ENCODE data around the gene POP5.
A peak's percentile ranks its signal among the peaks of the same experiment; 100 is the strongest.
"Not testable (repeated sequence)": the region's sequence is repeated elsewhere in the genome, so short reads cannot be mapped to it uniquely, and the experiment has no call there.

POP5 gene

GRCh38 chr12:120580787-120581723 lies at the start of gene POP5:
TSS of gene POP5 (minus strand) at chr12:120581402. CDS start at chr12:120581362, 40 bp downstream.
- peak; percentile 98 for DNase-seq (ENCODE audit: low read depth)
- TF ChIP-seq, protein P1, sequence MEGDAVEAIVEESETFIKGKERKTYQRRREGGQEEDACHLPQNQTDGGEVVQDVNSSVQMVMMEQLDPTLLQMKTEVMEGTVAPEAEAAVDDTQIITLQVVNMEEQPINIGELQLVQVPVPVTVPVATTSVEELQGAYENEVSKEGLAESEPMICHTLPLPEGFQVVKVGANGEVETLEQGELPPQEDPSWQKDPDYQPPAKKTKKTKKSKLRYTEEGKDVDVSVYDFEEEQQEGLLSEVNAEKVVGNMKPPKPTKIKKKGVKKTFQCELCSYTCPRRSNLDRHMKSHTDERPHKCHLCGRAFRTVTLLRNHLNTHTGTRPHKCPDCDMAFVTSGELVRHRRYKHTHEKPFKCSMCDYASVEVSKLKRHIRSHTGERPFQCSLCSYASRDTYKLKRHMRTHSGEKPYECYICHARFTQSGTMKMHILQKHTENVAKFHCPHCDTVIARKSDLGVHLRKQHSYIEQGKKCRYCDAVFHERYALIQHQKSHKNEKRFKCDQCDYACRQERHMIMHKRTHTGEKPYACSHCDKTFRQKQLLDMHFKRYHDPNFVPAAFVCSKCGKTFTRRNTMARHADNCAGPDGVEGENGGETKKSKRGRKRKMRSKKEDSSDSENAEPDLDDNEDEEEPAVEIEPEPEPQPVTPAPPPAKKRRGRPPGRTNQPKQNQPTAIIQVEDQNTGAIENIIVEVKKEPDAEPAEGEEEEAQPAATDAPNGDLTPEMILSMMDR (IDR thresholded peaks at IDR 0.05; ENCODE audit: low read depth, low read length, missing control alignments): no peak
- H3K4me3 ChIP-seq (ENCODE audit: low read depth, low read length): peak within 1 kb of the TSS; percentile 89

- TF ChIP-seq, protein P1 (IDR thresholded peaks at IDR 0.05; ENCODE audit: low read depth, low read length, missing control alignments): no peak
- no peak for DNase-seq (ENCODE audit: low read depth)
- no peak overlapping the region for H3K4me3 ChIP-seq (ENCODE audit: low read depth, low read length)
These were observed 49.1 kb upstream of the POP5 start for GRCh38 chr12:120630104-120630892.

GRCh38 chr12:120628919-120629318 lies 47.7 kb upstream of the POP5 start:
- no peak for DNase-seq (ENCODE audit: low read depth)
- TF ChIP-seq, protein P1 (IDR thresholded peaks at IDR 0.05; ENCODE audit: low read depth, low read length, missing control alignments): no peak
- no peak overlapping the region for H3K4me3 ChIP-seq (ENCODE audit: low read depth, low read length)

DNA sequence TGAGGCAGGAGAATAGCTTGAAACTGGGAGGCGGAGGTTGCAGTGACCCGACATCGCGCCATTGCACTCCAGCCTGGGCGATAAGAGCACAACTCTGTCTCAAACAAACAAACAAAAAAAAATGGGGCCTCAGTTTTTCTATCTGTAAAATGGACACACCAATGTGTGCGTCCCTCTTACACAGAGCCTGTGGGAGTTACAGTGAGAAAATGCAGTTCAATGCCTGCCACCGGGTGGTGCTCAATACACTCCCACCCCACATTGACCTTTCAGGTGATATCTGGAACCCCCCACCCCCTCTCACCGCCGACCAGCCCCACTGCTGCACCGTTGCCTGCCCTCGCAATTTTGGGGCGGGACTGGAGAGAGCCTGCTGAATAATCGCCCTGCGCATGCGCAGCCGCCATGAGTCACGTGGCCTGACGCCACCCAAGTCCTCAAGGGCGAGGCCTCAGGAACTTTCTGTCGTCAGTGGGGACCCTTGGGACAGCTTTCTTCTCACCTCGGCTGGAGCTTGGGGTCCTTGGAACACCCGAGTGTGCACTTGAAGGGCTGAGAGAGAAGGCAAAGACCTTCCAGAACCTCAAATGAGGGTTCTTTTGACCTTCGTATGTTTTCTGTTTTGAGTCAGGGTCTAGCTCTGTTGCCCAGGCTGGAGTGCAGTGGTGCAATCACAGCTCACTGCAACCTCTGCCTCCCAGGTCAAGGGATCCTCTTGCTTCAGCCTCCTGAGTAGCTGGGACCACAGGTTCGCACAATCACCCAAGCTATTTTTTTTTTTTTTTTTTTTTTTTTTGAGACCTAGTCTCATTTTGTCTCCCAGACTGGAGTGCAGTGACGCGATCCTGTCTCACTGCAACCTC lies 44.6 kb upstream of the POP5 start:
- TF ChIP-seq, protein P1 (IDR thresholded peaks at IDR 0.05; ENCODE audit: low read depth, low read length, missing control alignments): peak; percentile 59
- DNase-seq (ENCODE audit: low read depth): no peak
- no peak overlapping the region for H3K4me3 ChIP-seq (ENCODE audit: low read depth, low read length)

DNA sequence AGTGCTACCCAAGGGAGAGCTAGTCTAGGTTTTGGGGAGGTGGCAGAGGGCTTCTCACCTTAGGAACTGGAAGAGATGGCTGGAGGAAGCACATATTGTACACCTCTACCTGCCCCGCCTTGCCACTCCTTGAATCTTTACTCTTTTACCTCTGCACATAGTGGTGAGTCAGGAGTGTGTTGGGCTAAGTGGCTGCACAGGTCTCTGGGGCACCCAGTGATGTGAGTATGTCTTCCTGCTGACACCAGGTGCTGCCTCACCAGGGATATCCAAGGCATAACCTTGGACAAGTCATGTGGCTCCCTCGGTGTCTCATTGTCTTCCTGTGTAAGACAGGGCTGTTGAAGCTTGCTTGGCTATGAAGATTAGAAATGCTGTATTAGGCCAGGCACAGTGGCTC lies 39.4 kb upstream of the POP5 start:
- TF ChIP-seq, protein P1 (IDR thresholded peaks at IDR 0.05; ENCODE audit: low read depth, low read length, missing control alignments): no peak

GRCh38 chr12:120618954-120619615 lies 37.9 kb upstream of the POP5 start:
- H3K4me3 ChIP-seq (ENCODE audit: low read depth, low read length): no peak overlapping the region
- DNase-seq (ENCODE audit: low read depth): no peak
- TF ChIP-seq, protein P1 (IDR thresholded peaks at IDR 0.05; ENCODE audit: low read depth, low read length, missing control alignments): no peak

More for the DNA sequence above, 39.4 kb upstream of the POP5 start:
- no peak overlapping the region for H3K4me3 ChIP-seq (ENCODE audit: low read depth, low read length)
- DNase-seq (ENCODE audit: low read depth): no peak

- not testable (repeated sequence) for H3K4me3 ChIP-seq (ENCODE audit: low read depth, low read length); DNase-seq (ENCODE audit: low read depth)
These were observed 36.6 kb upstream of the POP5 start for GRCh38 chr12:120617767-120618166.

DNA sequence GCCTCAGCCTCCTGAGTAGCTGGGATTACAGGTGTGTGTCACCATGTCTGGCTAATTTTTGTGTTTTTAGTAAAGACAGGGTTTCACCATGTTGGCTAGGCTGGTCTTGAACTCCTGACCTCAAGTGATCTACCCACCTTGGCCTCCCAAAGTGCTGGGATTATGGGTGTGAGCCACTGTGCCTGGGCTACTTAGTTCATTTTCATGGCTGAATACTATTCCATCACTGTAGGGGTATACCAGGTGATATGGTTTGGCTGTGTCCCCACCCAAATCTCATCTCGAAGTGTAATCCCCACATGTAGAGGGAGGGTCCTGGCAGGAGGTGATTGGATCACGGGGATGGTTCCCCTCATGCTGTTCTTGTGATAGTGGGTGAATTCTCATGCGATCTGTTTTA lies 36.0 kb upstream of the POP5 start:
- not testable (repeated sequence) for DNase-seq (ENCODE audit: low read depth); H3K4me3 ChIP-seq (ENCODE audit: low read depth, low read length)
